ENCODE results near the gene CMTM8.

CMTM8 gene

GRCh38 chr3:32309654-32310242 lies 71.3 kb downstream of the CMTM8 start:
- Histone ChIP-seq H3K4me1 (no peaks in the 10 kb centered on the region), H3K4me3 (ENCODE audit: low read depth, low read length) (no peak overlapping the region), H3K27me3 (no peaks in the 10 kb centered on the region), H3K9me3 (no peaks in the 10 kb centered on the region), H3K36me3 (no peaks in the 10 kb centered on the region)
- no peak for DNase-seq
- TF ChIP-seq CTCF (IDR thresholded peaks at IDR 0.05; ENCODE audit: low read depth, low read length) = no peak

- Histone ChIP-seq H3K36me3 (no peaks in the 10 kb centered on the region), H3K9me3 (no peaks in the 10 kb centered on the region), H3K27me3 (no peaks in the 10 kb centered on the region), H3K4me3 (ENCODE audit: low read depth, low read length) (no peak overlapping the region), H3K4me1 (no peaks in the 10 kb centered on the region)
- no peak for TF ChIP-seq CTCF (IDR thresholded peaks at IDR 0.05; ENCODE audit: low read depth, low read length)
- no peak for DNase-seq
Observed at GRCh38 chr3:32310336-32310735, 71.9 kb downstream of the CMTM8 start.

GRCh38 chr3:32310918-32311839 lies 72.7 kb downstream of the CMTM8 start:
- Histone ChIP-seq H3K36me3 (no peaks in the 10 kb centered on the region), H3K27me3 (no peaks in the 10 kb centered on the region), H3K4me1 (no peaks in the 10 kb centered on the region), H3K4me3 (ENCODE audit: low read depth, low read length) (no peak overlapping the region), H3K9me3 (no peaks in the 10 kb centered on the region)
- DNase-seq = no peak
- no peak for TF ChIP-seq CTCF (IDR thresholded peaks at IDR 0.05; ENCODE audit: low read depth, low read length)

- Histone ChIP-seq H3K27me3 (no peaks in the 10 kb centered on the region), H3K4me3 (ENCODE audit: low read depth, low read length) (no peak overlapping the region), H3K4me1 (no peaks in the 10 kb centered on the region), H3K36me3 (no peaks in the 10 kb centered on the region), H3K9me3 (no peaks in the 10 kb centered on the region)
- TF ChIP-seq CTCF (IDR thresholded peaks at IDR 0.05; ENCODE audit: low read depth, low read length) = no peak
- DNase-seq = no peak
Observed at GRCh38 chr3:32312251-32312650, 73.8 kb downstream of the CMTM8 start.

- H3K27me3 ChIP-seq = no peaks in the 10 kb centered on the region
- no peak for DNase-seq
- H3K9me3 ChIP-seq = no peaks in the 10 kb centered on the region
- no peaks in the 10 kb centered on the region for H3K36me3 ChIP-seq
- no peak overlapping the region for H3K4me3 ChIP-seq (ENCODE audit: low read depth, low read length)
- no peaks in the 10 kb centered on the region for H3K4me1 ChIP-seq
- TF ChIP-seq CTCF (IDR thresholded peaks at IDR 0.05; ENCODE audit: low read depth, low read length) = no peak
Observed at GRCh38 chr3:32313169-32313568, 74.7 kb downstream of the CMTM8 start.
